Hematopoietic multipotent progenitor cell treated with erythropoietin and hydrocortisone succinate and interleukin-3 and kit ligand, for 15 days (in vitro differentiated cells): Measurements from ENCODE around the gene NPTXR.
"Not testable (repeated sequence)": the region's sequence is repeated elsewhere in the genome, so short reads cannot be mapped to it uniquely, and the experiment has no call there.

ENCODE experiments used
- DNase-seq: peaks from one replicate; pipeline ENCODE4 v3.0.0-alpha.2; 2015; ENCODE audit warnings: low spot score

The NPTXR gene

GRCh38 chr22:38868286-38868721 lies 24.5 kb upstream of the NPTXR start:
- no peak for DNase-seq

- no peak for DNase-seq
Observed at GRCh38 chr22:38867471-38868285, 23.9 kb upstream of the NPTXR start.

DNA sequence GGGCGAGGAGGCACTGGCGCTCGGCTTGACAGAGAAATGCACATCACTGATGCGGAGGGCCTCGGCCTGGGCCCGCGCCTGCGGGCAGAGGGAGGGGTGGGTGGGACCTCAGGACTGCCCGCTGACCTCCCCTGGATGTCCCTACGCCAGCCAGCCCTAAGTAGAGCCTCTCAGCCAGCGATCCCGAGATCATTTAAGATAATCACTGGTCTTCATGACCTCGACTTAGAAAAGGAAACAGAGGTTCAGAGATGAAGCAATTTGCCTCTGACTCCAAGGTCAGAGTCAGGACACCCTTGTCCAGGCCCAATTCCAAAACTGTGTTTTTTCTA lies 23.3 kb upstream of the NPTXR start:
- no peak for DNase-seq

- DNase-seq: no peak
Observed at GRCh38 chr22:38866399-38867123, 22.7 kb upstream of the NPTXR start.

DNA sequence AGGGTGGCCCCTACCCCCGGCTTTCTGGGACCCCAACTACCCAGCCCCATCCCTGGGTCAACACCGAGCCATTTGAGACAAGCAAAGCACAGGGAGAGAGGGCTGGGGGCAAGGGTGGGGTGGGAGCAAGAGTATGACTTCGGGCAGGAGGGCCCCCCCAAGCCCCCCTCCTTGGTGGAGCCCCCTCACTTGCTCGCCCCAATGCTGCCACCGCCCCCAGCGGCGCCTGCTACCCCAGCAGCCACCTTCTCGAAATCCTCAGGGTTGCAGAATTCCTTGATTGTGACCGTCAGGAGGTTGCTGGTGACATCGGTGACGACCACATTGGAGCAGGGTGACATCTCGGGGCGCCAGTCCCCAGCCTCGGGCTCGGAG lies 22.2 kb upstream of the NPTXR start:
- DNase-seq: no peak

GRCh38 chr22:38865201-38866023 lies 21.6 kb upstream of the NPTXR start:
- no peak for DNase-seq

- DNase-seq: no peak
Observed at GRCh38 chr22:38864361-38865191, 20.7 kb upstream of the NPTXR start.

DNA sequence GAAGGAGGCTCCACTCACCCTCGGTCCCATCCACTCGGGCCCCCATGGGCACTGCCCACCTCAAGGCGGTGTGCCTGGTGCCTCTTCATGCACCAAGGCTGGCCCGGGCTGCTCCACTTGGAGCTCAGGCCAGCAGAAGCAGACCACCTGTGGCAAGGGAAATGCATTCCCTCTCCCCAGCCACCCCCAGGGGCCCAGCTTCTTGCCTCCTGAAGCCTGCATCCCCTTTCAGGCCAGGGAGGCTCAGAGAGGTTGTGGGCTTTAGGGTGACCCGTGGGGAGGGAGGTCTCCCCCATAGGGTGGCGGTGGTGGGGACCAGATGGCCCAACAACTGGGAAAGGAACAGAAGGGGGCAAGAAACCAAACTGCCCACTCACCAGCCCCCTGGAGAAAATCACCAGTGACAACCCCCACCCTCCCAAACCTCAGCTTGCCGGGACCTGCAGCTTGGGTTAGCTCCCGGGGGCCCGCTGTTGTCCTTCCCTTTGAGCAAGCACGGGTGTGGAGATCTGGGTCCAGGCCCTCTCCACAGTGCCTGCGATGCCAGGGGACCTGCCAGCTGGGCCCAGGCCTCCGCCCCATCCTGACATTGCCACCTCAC lies 19.8 kb upstream of the NPTXR start:
- DNase-seq: no peak

- no peak for DNase-seq
Observed at GRCh38 chr22:38862375-38863329, 18.8 kb upstream of the NPTXR start.

GRCh38 chr22:38861927-38862326 lies 18.1 kb upstream of the NPTXR start:
- no peak for DNase-seq

DNA sequence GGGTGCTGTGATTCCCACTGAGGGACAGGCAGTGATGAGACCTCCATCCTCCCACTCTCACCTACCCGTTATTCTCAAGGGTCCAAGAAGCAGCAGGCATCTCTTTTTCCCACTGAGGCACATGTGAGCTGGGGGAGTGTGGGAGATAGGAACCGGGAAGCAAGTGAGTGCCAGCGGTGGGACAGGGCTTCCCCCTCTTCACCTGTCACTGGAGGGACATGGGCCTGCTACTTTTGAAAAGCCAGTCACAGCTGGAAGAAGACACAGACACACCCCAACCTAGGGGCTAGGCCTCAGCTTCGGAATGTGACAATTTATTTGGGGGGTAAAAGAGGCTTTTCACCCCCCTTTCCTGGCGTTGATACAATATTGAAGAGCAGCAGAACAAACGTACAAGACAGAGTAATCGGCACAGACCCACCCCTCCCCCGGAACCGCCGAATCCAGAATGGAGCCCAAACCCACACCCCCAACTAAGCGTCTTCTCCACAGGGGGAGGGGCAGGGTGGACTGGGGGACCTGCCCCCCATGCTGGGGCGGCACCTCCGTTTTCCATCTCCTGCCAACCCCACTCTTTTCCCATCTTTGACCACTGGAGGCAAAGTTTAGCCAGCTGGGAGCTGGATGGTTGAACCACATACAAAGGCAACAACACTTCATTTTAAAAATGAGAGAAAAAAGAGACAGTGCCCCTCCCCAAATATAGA lies 17.5 kb upstream of the NPTXR start:
- DNase-seq: no peak

GRCh38 chr22:38860283-38861169 lies 16.7 kb upstream of the NPTXR start:
- no peak for DNase-seq

- no peak for DNase-seq
Observed at GRCh38 chr22:38859581-38860282, 15.9 kb upstream of the NPTXR start.

- no peak for DNase-seq
Observed at GRCh38 chr22:38858492-38858891, 14.7 kb upstream of the NPTXR start.

GRCh38 chr22:38854476-38854875 lies 10.6 kb upstream of the NPTXR start:
- DNase-seq: not testable (repeated sequence)

DNA sequence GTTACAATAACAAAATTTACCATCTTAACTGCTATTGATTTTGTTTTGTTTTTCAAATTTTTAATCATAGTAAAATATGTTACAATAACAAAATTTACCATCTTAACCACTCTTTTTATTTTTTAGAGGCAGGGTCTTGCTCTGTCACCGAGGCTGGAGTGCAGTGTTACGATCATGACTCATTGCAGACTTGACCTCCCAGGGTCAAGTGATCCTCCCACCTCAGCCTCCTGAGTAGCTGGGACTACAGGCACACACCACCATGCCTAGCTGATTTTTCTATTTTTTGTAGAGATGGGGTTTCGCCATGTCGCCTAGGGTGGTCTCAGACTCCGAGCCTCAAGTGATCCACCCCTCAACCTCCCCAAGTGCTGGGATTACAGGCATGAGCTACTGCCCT lies 10.1 kb upstream of the NPTXR start:
- not testable (repeated sequence) for DNase-seq

DNA sequence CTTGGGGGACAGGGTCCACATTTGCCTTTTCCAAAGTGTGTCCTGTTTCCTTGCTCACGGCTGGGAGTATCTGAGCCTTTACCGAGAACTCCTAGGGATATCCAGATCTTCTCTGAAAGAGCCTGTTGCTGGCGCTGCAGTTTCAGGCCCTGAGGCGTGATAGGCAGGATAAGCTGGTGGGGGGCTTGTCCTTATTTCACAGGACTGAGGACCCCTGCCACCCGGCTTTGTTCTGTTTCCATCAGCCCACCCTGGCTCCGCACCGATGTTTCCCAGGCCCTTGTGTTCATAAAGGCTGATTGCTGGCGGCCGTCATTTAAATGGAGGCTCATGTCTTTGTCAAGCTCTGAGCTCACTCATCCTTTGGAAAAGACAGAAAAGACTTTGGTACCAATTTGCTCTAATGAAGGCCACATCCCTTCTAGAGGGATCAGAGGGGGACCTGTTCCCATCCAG lies 9.4 kb upstream of the NPTXR start:
- no peak for DNase-seq

DNA sequence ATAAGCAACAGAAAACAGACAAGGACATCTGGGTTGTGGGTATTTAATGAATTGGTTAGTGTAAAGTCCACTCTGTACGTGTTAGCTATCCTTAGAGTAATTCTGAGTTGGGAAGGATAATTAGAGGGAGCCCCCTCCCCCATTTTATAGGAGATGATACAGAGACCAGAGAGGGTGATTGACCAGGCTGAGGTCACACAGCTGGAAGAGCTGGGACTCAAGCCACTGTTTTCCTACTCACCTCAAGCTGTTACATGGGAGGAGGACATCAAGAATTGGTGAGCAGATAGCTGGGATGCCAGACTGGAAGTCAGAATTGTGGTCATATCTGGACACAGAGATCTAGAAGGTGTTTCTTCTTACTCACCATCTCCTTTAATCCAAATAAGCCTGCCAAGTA lies 8.7 kb upstream of the NPTXR start:
- DNase-seq: no peak
